Stomach smooth muscle (tissue), 2 donors: ENCODE results near the gene ZNF277.

Experiments
- H3K27ac ChIP-seq: one replicate; pipeline ENCODE4 v1.7.0; 2013; ENCODE audit warnings: mild to moderate bottlenecking, low read length, inconsistent platforms
- H3K27me3 ChIP-seq, 2 donors: one replicate each; pipeline ENCODE4 v1.7.0; 2013; ENCODE audit warnings: low read length in 2 of 2; ENCODE audit not compliant: insufficient read depth in 2 of 2, control insufficient read depth in 1 of 2
- H3K36me3 ChIP-seq, 2 donors: one replicate each; pipeline ENCODE4 v1.7.0; 2013; ENCODE audit warnings: low read length in 2 of 2; ENCODE audit not compliant: control insufficient read depth in 2 of 2, insufficient read depth in 2 of 2
- H3K4me1 ChIP-seq: one replicate; pipeline ENCODE4 v1.7.0; 2013; ENCODE audit warnings: low read length; ENCODE audit not compliant: control insufficient read depth, insufficient read depth
- H3K4me3 ChIP-seq, 2 donors: one replicate each; pipeline ENCODE4 v1.7.0; 2013; ENCODE audit warnings: low read length in 2 of 2
- H3K9ac ChIP-seq, 2 donors: one replicate each; pipeline ENCODE4 v1.7.0; 2013; ENCODE audit warnings: low read length in 2 of 2, mild to moderate bottlenecking in 1 of 2
- H3K9me3 ChIP-seq, 2 donors: one replicate each; pipeline ENCODE4 v1.7.0; 2013; ENCODE audit warnings: low read length in 2 of 2; ENCODE audit not compliant: control insufficient read depth in 2 of 2
- donor health status: healthy.
- donor health status: Pancreatic carcinoma.

ZNF277 gene

DNA sequence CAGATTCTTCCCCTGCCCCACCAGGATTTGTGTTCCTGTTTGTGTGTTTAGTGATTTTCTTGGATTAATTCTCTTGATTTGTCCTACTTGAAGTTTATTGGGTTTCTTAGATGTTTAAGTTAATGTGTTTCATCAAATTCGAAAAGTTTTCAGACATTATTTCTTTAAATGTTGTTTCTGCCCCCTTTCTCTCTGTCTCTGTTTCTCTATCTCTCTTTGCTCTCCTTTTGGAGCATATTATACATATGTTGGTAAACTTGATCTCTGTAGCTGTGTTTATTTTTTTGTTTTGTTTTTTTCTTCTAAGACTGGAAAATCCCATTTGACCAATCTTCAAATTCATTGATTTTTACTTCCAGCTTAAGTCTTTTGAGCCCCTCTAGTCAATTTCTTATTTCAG lies 115.6 kb downstream of the ZNF277 start:
- no peaks in the 10 kb centered on the region for H3K4me1 ChIP-seq
- no peak overlapping the region for H3K4me3 ChIP-seq
- H3K9me3 ChIP-seq, result no peaks in the 10 kb centered on the region
- no peak overlapping the region for H3K27ac ChIP-seq
- H3K36me3 ChIP-seq, result peaks cover 0 to 12% of the 10 kb centered on the region in 2 donors
- no peak overlapping the region for H3K9ac ChIP-seq
- no peaks in the 10 kb centered on the region for H3K27me3 ChIP-seq

DNA sequence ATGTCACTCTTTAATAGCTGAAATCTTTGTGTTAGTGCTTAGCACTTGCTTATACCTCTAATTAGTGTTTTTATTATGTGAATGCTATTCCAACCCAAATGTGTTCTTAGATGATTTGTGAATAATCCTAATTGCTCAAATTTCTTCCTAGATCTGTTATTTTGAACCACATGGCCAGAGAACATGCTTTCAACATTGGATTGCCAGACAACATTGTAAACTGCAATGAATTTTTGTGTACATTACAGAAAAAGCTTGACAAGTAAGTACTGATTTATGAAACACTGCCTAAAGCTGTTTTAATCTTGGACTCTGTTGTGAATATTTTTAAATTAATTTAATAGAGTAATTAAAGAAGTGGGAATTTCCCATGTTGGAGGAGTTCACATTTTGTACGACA lies 121.1 kb downstream of the ZNF277 start:
- Histone ChIP-seq H3K27me3 (no peaks in the 10 kb centered on the region), H3K27ac (no peak overlapping the region), H3K4me1 (no peaks in the 10 kb centered on the region), H3K4me3 (no peak overlapping the region), H3K9ac (no peak overlapping the region), H3K36me3 (peaks cover 0 to 5% of the 10 kb centered on the region in 2 donors), H3K9me3 (no peaks in the 10 kb centered on the region)

DNA sequence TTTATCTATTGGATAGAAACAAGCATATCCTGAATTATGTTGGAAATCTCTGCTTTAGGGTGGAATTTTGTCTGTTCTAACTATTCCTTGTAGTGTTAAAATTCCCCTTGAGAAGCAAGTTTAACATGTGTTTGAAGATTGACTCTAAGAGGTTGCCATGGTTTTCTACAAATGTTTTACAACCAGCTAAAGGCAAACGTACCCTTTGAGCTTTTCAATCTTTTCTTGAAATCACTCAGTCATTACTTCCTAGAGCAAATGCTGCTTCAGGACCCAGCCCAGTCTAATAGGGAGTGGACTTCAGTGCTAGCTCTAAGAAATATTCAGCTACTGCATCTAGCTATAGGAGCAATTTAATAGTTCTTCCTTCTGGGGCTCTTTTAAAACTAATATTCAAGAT lies 125.0 kb downstream of the ZNF277 start:
- H3K9ac ChIP-seq, result no peak overlapping the region
- H3K4me3 ChIP-seq, result no peak overlapping the region
- H3K36me3 ChIP-seq, result no peaks in the 10 kb centered on the region
- no peaks in the 10 kb centered on the region for H3K27me3 ChIP-seq
- H3K27ac ChIP-seq, result no peak overlapping the region
- H3K9me3 ChIP-seq, result no peaks in the 10 kb centered on the region
- H3K4me1 ChIP-seq, result no peaks in the 10 kb centered on the region

DNA sequence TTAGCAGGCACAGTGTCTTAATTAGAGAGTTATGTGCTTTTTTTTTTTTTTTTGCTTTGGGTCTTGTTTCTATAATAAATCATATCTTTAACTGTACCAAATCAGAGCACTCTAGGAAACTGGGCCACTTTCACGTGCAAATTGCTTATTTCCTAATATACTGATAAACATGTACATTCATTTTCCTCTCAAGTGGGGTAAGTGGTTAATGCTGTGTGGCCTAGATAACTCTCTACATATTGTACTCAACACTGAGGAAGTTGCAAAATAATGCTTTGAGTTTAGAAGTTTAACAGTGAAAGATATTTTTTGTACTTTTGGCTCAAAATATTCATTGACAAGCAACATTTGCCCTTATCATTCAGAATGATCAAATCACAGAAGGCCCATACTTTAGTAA lies 127.9 kb downstream of the ZNF277 start:
- Histone ChIP-seq H3K27ac (no peak overlapping the region), H3K4me3 (no peak overlapping the region), H3K36me3 (peaks cover 0 to 4% of the 10 kb centered on the region in 2 donors)

DNA sequence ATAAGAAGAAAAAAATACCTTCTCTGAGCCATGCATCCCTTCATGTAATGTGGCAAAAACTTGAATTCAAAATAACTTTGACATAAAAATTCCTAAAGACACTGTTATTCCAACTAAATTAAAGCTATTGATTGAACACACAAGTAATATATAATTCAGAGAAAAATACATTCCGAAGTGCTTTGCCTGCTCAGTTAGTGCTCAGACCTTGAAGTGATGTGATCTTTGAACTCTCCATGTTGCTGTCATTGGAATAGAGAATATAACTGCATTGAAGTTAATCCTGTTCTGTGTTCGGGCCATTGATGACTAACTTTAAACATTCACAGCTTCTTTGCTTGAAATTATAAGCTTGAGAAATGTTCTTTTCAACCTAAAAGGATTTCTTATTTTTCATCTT lies 129.8 kb downstream of the ZNF277 start:
- no peak overlapping the region for H3K4me3 ChIP-seq
- H3K9me3 ChIP-seq, result no peaks in the 10 kb centered on the region
- no peak overlapping the region for H3K9ac ChIP-seq
- H3K27me3 ChIP-seq, result no peaks in the 10 kb centered on the region
- peaks cover 0 to 4% of the 10 kb centered on the region in 2 donors for H3K36me3 ChIP-seq
- H3K27ac ChIP-seq, result no peak overlapping the region
- no peaks in the 10 kb centered on the region for H3K4me1 ChIP-seq

More for the DNA sequence above, 127.9 kb downstream of the ZNF277 start:
- Histone ChIP-seq H3K9me3 (no peaks in the 10 kb centered on the region), H3K27me3 (no peaks in the 10 kb centered on the region), H3K9ac (no peak overlapping the region), H3K4me1 (no peaks in the 10 kb centered on the region)

DNA sequence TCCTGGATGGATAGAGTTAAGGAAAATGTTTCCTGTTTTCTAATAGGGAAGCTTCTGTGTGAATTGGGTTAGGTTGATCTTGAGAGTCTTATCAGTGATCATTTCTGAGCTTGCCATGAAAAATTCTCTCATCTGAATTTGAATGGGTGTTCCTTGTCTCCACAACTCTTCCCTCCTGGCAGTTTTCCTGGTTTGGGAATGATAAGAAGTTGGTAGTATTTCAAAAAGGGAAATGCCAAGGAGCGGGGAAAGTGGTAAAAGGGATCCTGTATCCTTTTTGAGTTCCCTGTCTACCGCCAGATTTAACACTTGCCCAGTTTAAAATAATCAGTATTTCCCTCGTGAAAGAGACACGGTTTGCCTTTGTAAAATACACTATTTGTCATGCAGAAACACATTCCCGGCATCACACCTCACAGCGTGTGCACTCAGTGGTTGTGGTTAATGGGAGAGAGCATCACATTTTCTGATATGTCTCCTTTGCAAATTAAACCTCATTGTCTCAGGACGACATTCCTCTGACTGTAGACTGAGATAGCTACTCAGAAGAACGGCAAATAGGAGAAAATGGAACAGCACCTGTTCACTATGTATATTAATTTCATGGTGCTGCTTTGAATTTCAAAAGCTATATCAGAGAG lies 130.6 kb downstream of the ZNF277 start:
- no peak overlapping the region for H3K27ac ChIP-seq
- H3K36me3 ChIP-seq, result peaks cover 0 to 4% of the 10 kb centered on the region in 2 donors

DNA sequence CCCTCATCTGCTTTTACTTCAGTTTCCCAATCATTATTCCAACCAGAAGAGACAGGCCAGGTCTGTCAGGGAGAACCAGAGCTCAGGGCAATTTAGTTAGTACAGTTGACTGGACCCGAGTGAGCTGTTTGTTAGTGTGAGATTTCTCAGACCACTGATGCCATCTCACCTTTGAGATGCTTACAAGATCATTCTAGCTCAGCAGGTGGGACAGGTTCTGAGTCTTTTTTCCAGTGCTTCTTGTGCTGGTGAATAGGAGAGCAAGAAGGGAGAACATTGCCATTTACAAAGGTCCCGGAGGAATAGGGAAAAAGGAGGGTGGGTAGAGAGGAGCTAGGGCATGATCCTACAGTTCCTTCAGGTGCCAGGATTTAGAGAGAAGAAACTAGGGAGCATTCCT lies 131.4 kb downstream of the ZNF277 start:
- Histone ChIP-seq H3K9ac (no peak overlapping the region), H3K36me3 (peaks cover 0 to 9% of the 10 kb centered on the region in 2 donors), H3K9me3 (no peaks in the 10 kb centered on the region), H3K4me1 (no peaks in the 10 kb centered on the region), H3K4me3 (no peak overlapping the region), H3K27ac (no peak overlapping the region), H3K27me3 (no peaks in the 10 kb centered on the region)

More for the DNA sequence above, 130.6 kb downstream of the ZNF277 start:
- H3K4me3 ChIP-seq, result no peak overlapping the region
- no peak overlapping the region for H3K9ac ChIP-seq
- no peaks in the 10 kb centered on the region for H3K27me3 ChIP-seq
- no peaks in the 10 kb centered on the region for H3K4me1 ChIP-seq
- H3K9me3 ChIP-seq, result no peaks in the 10 kb centered on the region

DNA sequence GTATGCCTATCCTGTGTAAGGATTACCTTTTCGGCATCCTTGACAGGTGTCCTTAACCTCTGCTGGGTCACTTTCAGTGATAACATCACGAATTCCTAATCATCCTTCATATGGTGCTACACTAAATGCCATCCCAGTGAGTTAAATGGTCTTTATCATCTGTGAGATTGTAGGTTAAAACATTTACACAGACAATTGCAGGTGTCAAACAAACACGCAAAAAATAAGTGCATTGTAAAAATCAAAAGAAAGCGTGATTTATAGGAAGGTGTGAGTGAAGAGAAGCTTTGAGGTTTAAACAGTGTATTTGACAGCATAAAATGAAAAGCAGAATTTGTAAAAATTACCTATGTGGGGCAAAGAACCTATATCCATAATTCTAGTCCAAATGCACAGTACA lies 132.3 kb downstream of the ZNF277 start:
- Histone ChIP-seq H3K4me3 (no peak overlapping the region), H3K27ac (no peak overlapping the region), H3K36me3 (peaks cover 2 to 15% of the 10 kb centered on the region in 2 donors), H3K9me3 (no peaks in the 10 kb centered on the region), H3K4me1 (no peaks in the 10 kb centered on the region), H3K9ac (no peak overlapping the region), H3K27me3 (no peaks in the 10 kb centered on the region)

DNA sequence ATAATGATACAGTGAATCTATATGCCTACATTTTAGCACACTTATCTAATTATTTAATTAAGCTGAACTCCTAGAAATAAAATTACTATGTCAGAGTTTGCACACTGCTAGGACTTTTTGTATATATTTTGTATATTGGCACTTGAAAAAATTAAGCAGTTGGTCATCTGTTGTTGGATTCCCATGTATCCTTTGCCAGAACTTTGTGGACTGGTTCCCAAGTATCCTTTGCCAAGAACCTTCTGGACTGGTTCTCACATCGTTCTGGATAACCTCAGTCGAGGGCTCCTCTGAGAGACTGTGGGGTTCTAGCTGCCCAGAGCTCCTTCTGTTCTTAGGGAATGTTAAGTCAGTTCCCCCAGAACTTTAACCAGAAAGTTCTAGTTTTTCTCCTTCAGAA lies 135.0 kb downstream of the ZNF277 start:
- H3K9me3 ChIP-seq, result no peaks in the 10 kb centered on the region
- no peak overlapping the region for H3K9ac ChIP-seq
- peaks cover 2 to 18% of the 10 kb centered on the region in 2 donors for H3K36me3 ChIP-seq
- no peak overlapping the region for H3K27ac ChIP-seq
- H3K27me3 ChIP-seq, result no peaks in the 10 kb centered on the region
- no peaks in the 10 kb centered on the region for H3K4me1 ChIP-seq
- no peak overlapping the region for H3K4me3 ChIP-seq

DNA sequence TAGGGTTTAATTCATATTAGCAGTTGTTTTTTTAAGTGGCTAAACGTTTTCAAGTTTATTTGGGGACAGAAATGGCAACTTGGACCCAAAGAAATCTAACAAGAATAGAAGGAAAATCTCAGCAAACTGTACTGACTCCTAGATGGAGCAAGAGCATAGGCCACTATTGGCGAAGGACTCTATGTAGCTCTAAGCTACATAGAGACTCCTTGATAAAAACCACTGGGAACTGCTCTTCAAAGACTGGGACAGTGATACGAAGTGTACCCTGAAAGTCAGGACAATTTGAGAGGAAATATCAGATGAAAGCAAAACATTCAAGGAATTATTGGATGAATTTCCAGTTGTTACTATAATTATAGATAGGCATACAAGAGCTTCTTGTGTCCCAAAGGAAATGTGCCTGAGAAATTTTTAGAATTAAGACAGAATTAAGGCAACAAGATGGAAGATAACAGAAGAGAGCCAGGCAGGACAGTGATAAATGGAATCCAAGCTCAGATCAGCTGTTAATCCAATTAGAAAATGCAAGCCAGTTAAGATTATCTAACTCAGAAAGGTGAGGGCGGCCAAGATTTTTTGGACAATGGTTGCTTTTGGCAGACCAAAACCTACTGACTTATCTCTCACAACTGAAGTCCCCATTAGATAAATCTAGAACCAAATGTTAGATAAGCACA lies 140.0 kb downstream of the ZNF277 start:
- no peaks in the 10 kb centered on the region for H3K9me3 ChIP-seq
- H3K4me3 ChIP-seq, result no peak overlapping the region
- peaks cover 17% of the 10 kb centered on the region for H3K4me1 ChIP-seq
- no peak overlapping the region for H3K9ac ChIP-seq
- H3K36me3 ChIP-seq, result peaks cover 2 to 15% of the 10 kb centered on the region in 2 donors
- no peak overlapping the region for H3K27ac ChIP-seq
- no peaks in the 10 kb centered on the region for H3K27me3 ChIP-seq

DNA sequence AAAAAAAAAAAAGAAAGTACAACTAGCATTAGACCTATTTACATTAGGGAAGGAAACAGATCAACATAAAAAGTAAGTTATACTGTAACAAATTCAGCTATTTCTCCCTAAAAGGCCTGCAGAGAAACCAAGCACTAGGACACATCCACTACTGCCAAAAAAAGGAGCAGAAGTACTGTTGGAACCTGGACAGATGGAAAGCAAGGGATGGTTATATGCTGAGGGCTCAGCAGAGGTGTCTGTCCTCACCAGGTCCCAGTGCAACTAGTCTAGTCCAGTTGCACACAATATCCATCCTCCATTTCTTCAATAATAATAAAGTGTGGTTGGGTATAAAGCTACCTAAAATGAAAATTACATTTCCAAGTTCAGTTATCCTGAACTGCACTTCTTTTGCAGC lies 140.6 kb downstream of the ZNF277 start:
- Histone ChIP-seq H3K9me3 (no peaks in the 10 kb centered on the region), H3K4me1 (peaks cover 17% of the 10 kb centered on the region), H3K27ac (peak overlapping the region; percentile 7), H3K36me3 (peaks cover 2 to 14% of the 10 kb centered on the region in 2 donors), H3K4me3 (no peak overlapping the region), H3K27me3 (no peaks in the 10 kb centered on the region), H3K9ac (no peak overlapping the region)
